Uterus (tissue), 4 donors: ENCODE data around the gene MLXIP. TPM values are rescaled to one million over a fixed set of nuclear protein-coding genes. Genes with fewer than 3 reads are reported as not detected.
A peak's percentile ranks its signal among the peaks of the same experiment; 100 is the strongest.
"Not testable (repeated sequence)": the region's sequence is repeated elsewhere in the genome, so short reads cannot be mapped to it uniquely, and the experiment has no call there.

Source experiments
- DNase-seq, 2 donors: peaks; one replicate each; pipeline ENCODE4 v3.0.0-alpha.2; 2019 to 2020
- H3K27ac ChIP-seq, 2 donors: fragments of 200-600 bp; sonication (generic); 1 replicate in 1 of 2; 2 replicates in 1 of 2; pipeline ENCODE4 v1.5.1; 2016 to 2018
- H3K27me3 ChIP-seq, 2 donors: fragments of 200-600 bp; sonication (generic); one replicate each; pipeline ENCODE4 v1.5.1; 2018 to 2019; ENCODE audit warnings: control low read depth in 1 of 2
- H3K36me3 ChIP-seq, 2 donors: fragments of 200-600 bp; sonication (generic); one replicate each; pipeline ENCODE4 v1.5.1; 2019; ENCODE audit warnings: control low read depth in 1 of 2
- H3K4me1 ChIP-seq, 2 donors: fragments of 200-600 bp; sonication (generic); one replicate each; pipeline ENCODE4 v1.5.1; 2018 to 2019; ENCODE audit warnings: control low read depth in 1 of 2
- H3K4me3 ChIP-seq, 2 donors: fragments of 200-600 bp; sonication (generic); 1 replicate in 1 of 2; 2 replicates in 1 of 2; pipeline ENCODE4 v1.5.1; 2018 to 2019; ENCODE audit warnings: mild to moderate bottlenecking in 1 of 2
- H3K9me3 ChIP-seq, 2 donors: fragments of 200-600 bp; sonication (generic); one replicate each; pipeline ENCODE4 v1.5.1; 2019; ENCODE audit warnings: control low read depth in 1 of 2
- CTCF ChIP-seq, 4 experiments: fragments of 200-600 bp in 2 of 4; fragments of 450-650 bp in 2 of 4; sonication (generic) in 2 of 4; IDR thresholded peaks; one replicate each; pipeline ENCODE4 v1.5.1; 2016 to 2019; ENCODE audit warnings: antibody characterized with exemption in 4 of 4, mild to moderate bottlenecking in 2 of 4, moderate library complexity in 1 of 4
- POLR2A ChIP-seq, 2 donors: fragments of 450-650 bp; IDR thresholded peaks; one replicate each; pipeline ENCODE4 v1.6.1; 2016; ENCODE audit warnings: antibody characterized with exemption in 2 of 2, mild to moderate bottlenecking in 1 of 2, moderate library complexity in 1 of 2
- intact Hi-C: fragments of 100-400 bp; cut with DNase I; formaldehyde crosslinking; loops from one replicate; pipeline ENCODE4 v1.15.1; 2023; ENCODE audit warnings: low total_unique reads
- total RNA-seq, 4 donors: library from RNA; depleted of rRNA in 3 of 4; stranded (reverse); fragments of >200 nt in 3 of 4; gene quantifications; one replicate each; pipeline versions ENCODE4 v1.1.0 to v1.2.4, GENCODE V29; 2014 to 2023
- donor health status: DM: yes; HTN: yes; CAD: no.

MLXIP gene
- total RNA-seq, 4 donors from 2014 or later: 21.5 to 88.7 (median 24.7) TPM

GRCh38 chr12:122116707-122117535 lies 38.4 kb downstream of the MLXIP start:
- Histone ChIP-seq H3K4me3 (no peak overlapping the region), H3K36me3 (no peaks in the 10 kb centered on the region), H3K27ac (no peak overlapping the region), H3K9me3 (no peaks in the 10 kb centered on the region), H3K27me3 (no peaks in the 10 kb centered on the region), H3K4me1 (no peaks in the 10 kb centered on the region)
- intact Hi-C loops: no loop called here
- DNase-seq: no peak
- TF ChIP-seq POLR2A (IDR thresholded peaks at IDR 0.05) (no peak), CTCF (IDR thresholded peaks at IDR 0.05) (no peak)

- Histone ChIP-seq H3K27ac (no peak overlapping the region), H3K27me3 (no peaks in the 10 kb centered on the region), H3K9me3 (no peaks in the 10 kb centered on the region), H3K36me3 (no peaks in the 10 kb centered on the region), H3K4me1 (peaks cover 0 to 6% of the 10 kb centered on the region in 2 donors), H3K4me3 (no peak overlapping the region)
- intact Hi-C loops: no loop called here
- TF ChIP-seq POLR2A (IDR thresholded peaks at IDR 0.05) (no peak), CTCF (IDR thresholded peaks at IDR 0.05) (no peak)
- DNase-seq: no peak
Observed at GRCh38 chr12:122117979-122118378, 39.4 kb downstream of the MLXIP start.

GRCh38 chr12:122121341-122121740 lies 42.8 kb downstream of the MLXIP start:
- DNase-seq: not testable (repeated sequence)
- peaks cover 0 to 15% of the 10 kb centered on the region in 2 donors for H3K4me1 ChIP-seq

GRCh38 chr12:122121745-122122144 lies 43.2 kb downstream of the MLXIP start:
- no peaks in the 10 kb centered on the region for H3K27me3 ChIP-seq
- peak overlapping the region in 1 of 2 donors; percentile 15 for H3K27ac ChIP-seq
- no peaks in the 10 kb centered on the region for H3K36me3 ChIP-seq
- intact Hi-C loops: loop anchor here (2.0 kb wide), 1 partner anchor 67 kb away; no protein-coding TSS in a partner anchor
- TF ChIP-seq POLR2A (IDR thresholded peaks at IDR 0.05) (no peak), CTCF (IDR thresholded peaks at IDR 0.05) (no peak)
- peaks cover 0 to 15% of the 10 kb centered on the region in 2 donors for H3K4me1 ChIP-seq
- no peak overlapping the region for H3K4me3 ChIP-seq
- no peaks in the 10 kb centered on the region for H3K9me3 ChIP-seq
- DNase-seq: no peak

More at GRCh38 chr12:122121341-122121740, 42.8 kb downstream of the MLXIP start:
- H3K4me3 ChIP-seq, H3K9me3 ChIP-seq, intact Hi-C loops, H3K27me3 ChIP-seq, H3K36me3 ChIP-seq: not testable (repeated sequence)
- H3K27ac ChIP-seq: peak overlapping the region in 1 of 2 donors; percentile 15

- Histone ChIP-seq H3K27me3 (no peaks in the 10 kb centered on the region), H3K9me3 (no peaks in the 10 kb centered on the region), H3K4me3 (no peak overlapping the region), H3K36me3 (no peaks in the 10 kb centered on the region), H3K27ac (peak overlapping the region; percentile 42 to 57), H3K4me1 (peaks cover 0 to 15% of the 10 kb centered on the region in 2 donors)
- no peak for TF ChIP-seq POLR2A (IDR thresholded peaks at IDR 0.05)
- TF ChIP-seq CTCF (IDR thresholded peaks at IDR 0.05): peak; percentile 79 to 89 (median 87)
- peak; percentile 77 to 79 for DNase-seq
- intact Hi-C loops: loop anchor here (2.0 kb wide), 1 partner anchor 68 kb away; no protein-coding TSS in a partner anchor
Observed at GRCh38 chr12:122123051-122123760, 44.6 kb downstream of the MLXIP start.
